ENCODE data around the gene ACSL1. TPM values are rescaled to one million over a fixed set of nuclear protein-coding genes. Genes with fewer than 3 reads are reported as not detected.
A peak's percentile ranks its signal among the peaks of the same experiment; 100 is the strongest.

Gene ACSL1
- total RNA-seq, 1 donor, result 57.5 TPM

DNA sequence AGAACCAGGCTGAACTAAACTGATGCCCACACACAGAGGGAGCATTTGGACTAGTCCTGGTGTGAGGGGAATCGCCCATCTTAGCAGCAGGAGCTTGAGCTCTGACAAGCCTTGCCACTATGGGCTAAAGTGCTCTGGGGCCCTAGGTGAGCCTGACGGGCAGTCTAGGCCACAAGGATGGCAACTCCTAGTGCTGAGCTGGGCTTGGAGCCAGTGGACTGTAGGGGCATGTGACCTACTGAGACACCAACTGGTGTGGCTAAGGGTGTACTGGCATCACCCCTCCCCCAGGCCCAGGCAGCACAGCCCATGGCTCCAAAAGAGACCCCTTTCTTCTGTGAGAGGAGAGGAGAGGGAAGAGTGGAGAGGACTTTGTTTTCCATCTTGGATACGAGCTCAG, 106.4 kb downstream of the ACSL1 start:
- Histone ChIP-seq H3K4me2 (ENCODE audit: insufficient read depth, low read length) (no peak overlapping the region), H3K27me3 (ENCODE audit: insufficient read depth, low read length) (no peaks in the 10 kb centered on the region), H3K4me1 (ENCODE audit: insufficient read depth, low read length) (no peaks in the 10 kb centered on the region), H4K20me1 (ENCODE audit: insufficient read depth, low read length) (no peaks in the 10 kb centered on the region), H3K27ac (ENCODE audit: low read depth, low read length) (no peak overlapping the region), H3K4me3 (ENCODE audit: insufficient read depth, low read length) (no peak overlapping the region), H3K79me2 (ENCODE audit: insufficient read depth, low read length) (peaks cover 2% of the 10 kb centered on the region), H2AFZ (ENCODE audit: low read length) (peak overlapping the region; percentile 63), H3K9me3 (ENCODE audit: low read depth, low read length) (no peaks in the 10 kb centered on the region), H3K36me3 (ENCODE audit: insufficient read depth, low read length) (no peaks in the 10 kb centered on the region)
- TF ChIP-seq, protein P1, sequence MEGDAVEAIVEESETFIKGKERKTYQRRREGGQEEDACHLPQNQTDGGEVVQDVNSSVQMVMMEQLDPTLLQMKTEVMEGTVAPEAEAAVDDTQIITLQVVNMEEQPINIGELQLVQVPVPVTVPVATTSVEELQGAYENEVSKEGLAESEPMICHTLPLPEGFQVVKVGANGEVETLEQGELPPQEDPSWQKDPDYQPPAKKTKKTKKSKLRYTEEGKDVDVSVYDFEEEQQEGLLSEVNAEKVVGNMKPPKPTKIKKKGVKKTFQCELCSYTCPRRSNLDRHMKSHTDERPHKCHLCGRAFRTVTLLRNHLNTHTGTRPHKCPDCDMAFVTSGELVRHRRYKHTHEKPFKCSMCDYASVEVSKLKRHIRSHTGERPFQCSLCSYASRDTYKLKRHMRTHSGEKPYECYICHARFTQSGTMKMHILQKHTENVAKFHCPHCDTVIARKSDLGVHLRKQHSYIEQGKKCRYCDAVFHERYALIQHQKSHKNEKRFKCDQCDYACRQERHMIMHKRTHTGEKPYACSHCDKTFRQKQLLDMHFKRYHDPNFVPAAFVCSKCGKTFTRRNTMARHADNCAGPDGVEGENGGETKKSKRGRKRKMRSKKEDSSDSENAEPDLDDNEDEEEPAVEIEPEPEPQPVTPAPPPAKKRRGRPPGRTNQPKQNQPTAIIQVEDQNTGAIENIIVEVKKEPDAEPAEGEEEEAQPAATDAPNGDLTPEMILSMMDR (IDR thresholded peaks at IDR 0.05; ENCODE audit: extremely low read depth, low read depth, low read length), result no peak
- no peak for DNase-seq (ENCODE audit: insufficient read length, low spot score, missing footprints)

DNA sequence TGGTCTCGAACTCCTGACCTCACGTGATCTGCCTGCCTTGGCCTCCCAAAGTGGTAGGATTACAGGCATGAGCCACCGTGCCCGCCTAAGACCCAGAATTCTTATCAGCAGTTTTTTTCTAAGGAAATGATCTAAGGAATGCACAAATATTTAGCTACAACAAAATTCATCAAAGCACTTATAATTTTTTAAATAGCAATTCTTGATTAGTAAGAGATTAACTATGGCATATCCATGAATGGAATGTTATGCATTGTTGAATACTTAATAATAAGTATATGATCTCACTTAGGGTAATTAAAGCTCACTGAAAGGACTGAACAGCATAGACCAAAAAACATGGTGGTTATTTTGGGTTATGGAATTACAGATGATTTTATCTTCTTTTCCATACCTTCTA, 110.2 kb downstream of the ACSL1 start:
- peaks cover 2% of the 10 kb centered on the region for H3K79me2 ChIP-seq (ENCODE audit: insufficient read depth, low read length)
- TF ChIP-seq, protein P1 (IDR thresholded peaks at IDR 0.05; ENCODE audit: extremely low read depth, low read depth, low read length), result no peak
- no peak overlapping the region for H3K4me2 ChIP-seq (ENCODE audit: insufficient read depth, low read length)
- H2AFZ ChIP-seq (ENCODE audit: low read length), result no peak overlapping the region
- H3K27me3 ChIP-seq (ENCODE audit: insufficient read depth, low read length), result no peaks in the 10 kb centered on the region
- no peak for DNase-seq (ENCODE audit: insufficient read length, low spot score, missing footprints)
- no peaks in the 10 kb centered on the region for H3K9me3 ChIP-seq (ENCODE audit: low read depth, low read length)
- no peak overlapping the region for H3K27ac ChIP-seq (ENCODE audit: low read depth, low read length)
- H3K36me3 ChIP-seq (ENCODE audit: insufficient read depth, low read length), result no peaks in the 10 kb centered on the region
- H3K4me1 ChIP-seq (ENCODE audit: insufficient read depth, low read length), result no peaks in the 10 kb centered on the region
- H3K4me3 ChIP-seq (ENCODE audit: insufficient read depth, low read length), result no peak overlapping the region
- H4K20me1 ChIP-seq (ENCODE audit: insufficient read depth, low read length), result no peaks in the 10 kb centered on the region

DNA sequence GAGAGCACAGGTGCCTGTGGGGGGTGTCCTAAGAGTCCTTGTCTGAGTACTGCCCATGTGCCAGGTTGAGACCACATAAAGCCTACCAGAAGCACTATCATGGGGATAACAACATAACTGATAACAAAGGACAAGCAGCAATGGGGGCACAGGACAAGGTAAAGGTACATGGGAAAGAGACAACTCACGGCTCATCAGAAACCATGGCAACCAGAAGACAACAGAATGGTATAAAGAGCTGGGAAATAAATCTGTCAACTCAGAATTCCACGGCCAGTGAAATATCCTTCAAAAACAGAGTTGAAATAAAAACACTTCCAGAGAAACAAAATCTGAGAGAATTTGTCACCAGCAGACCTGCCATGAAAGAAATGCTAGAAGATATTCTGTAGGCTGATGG, 111.9 kb downstream of the ACSL1 start:
- H3K79me2 ChIP-seq (ENCODE audit: insufficient read depth, low read length), result peaks cover 2% of the 10 kb centered on the region
- no peak overlapping the region for H3K4me2 ChIP-seq (ENCODE audit: insufficient read depth, low read length)
- H3K9me3 ChIP-seq (ENCODE audit: low read depth, low read length), result no peaks in the 10 kb centered on the region
- H3K4me1 ChIP-seq (ENCODE audit: insufficient read depth, low read length), result no peaks in the 10 kb centered on the region
- TF ChIP-seq, protein P1 (IDR thresholded peaks at IDR 0.05; ENCODE audit: extremely low read depth, low read depth, low read length), result no peak
- peak overlapping the region; percentile 39 for H2AFZ ChIP-seq (ENCODE audit: low read length)
- peaks cover under 1% of the 10 kb centered on the region for H3K36me3 ChIP-seq (ENCODE audit: insufficient read depth, low read length)
- DNase-seq (ENCODE audit: insufficient read length, low spot score, missing footprints), result no peak
- H3K27me3 ChIP-seq (ENCODE audit: insufficient read depth, low read length), result no peaks in the 10 kb centered on the region
- no peak overlapping the region for H3K4me3 ChIP-seq (ENCODE audit: insufficient read depth, low read length)
- H4K20me1 ChIP-seq (ENCODE audit: insufficient read depth, low read length), result no peaks in the 10 kb centered on the region
- no peak overlapping the region for H3K27ac ChIP-seq (ENCODE audit: low read depth, low read length)

DNA sequence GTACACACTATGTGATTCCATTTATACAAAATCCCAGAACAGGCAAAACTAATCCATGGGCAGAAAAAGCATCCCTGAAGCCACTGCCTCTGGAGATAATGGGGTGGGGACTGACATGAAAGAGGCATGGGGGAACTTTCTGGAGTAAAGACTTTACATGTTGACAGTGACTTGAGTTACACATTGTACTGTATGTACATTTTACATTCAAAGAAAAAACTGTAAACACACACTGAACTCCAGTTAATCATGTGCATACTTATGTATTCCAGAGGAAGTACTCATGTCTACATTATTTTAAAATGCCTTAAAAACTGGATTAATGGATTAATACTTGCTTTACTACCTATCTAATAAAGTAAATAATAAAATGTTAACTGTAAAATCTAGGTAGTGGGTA, 113.4 kb downstream of the ACSL1 start:
- no peaks in the 10 kb centered on the region for H3K9me3 ChIP-seq (ENCODE audit: low read depth, low read length)
- H3K27me3 ChIP-seq (ENCODE audit: insufficient read depth, low read length), result no peaks in the 10 kb centered on the region
- H4K20me1 ChIP-seq (ENCODE audit: insufficient read depth, low read length), result no peaks in the 10 kb centered on the region
- no peak overlapping the region for H3K4me2 ChIP-seq (ENCODE audit: insufficient read depth, low read length)
- TF ChIP-seq, protein P1 (IDR thresholded peaks at IDR 0.05; ENCODE audit: extremely low read depth, low read depth, low read length), result no peak
- H3K79me2 ChIP-seq (ENCODE audit: insufficient read depth, low read length), result peaks cover 2% of the 10 kb centered on the region
- no peak overlapping the region for H3K27ac ChIP-seq (ENCODE audit: low read depth, low read length)
- H3K36me3 ChIP-seq (ENCODE audit: insufficient read depth, low read length), result peaks cover 6% of the 10 kb centered on the region
- peak overlapping the region; percentile 65 for H2AFZ ChIP-seq (ENCODE audit: low read length)
- no peaks in the 10 kb centered on the region for H3K4me1 ChIP-seq (ENCODE audit: insufficient read depth, low read length)
- H3K4me3 ChIP-seq (ENCODE audit: insufficient read depth, low read length), result no peak overlapping the region
- DNase-seq (ENCODE audit: insufficient read length, low spot score, missing footprints), result no peak
